ENCODE results near the gene BHLHA15.

BHLHA15 gene

DNA sequence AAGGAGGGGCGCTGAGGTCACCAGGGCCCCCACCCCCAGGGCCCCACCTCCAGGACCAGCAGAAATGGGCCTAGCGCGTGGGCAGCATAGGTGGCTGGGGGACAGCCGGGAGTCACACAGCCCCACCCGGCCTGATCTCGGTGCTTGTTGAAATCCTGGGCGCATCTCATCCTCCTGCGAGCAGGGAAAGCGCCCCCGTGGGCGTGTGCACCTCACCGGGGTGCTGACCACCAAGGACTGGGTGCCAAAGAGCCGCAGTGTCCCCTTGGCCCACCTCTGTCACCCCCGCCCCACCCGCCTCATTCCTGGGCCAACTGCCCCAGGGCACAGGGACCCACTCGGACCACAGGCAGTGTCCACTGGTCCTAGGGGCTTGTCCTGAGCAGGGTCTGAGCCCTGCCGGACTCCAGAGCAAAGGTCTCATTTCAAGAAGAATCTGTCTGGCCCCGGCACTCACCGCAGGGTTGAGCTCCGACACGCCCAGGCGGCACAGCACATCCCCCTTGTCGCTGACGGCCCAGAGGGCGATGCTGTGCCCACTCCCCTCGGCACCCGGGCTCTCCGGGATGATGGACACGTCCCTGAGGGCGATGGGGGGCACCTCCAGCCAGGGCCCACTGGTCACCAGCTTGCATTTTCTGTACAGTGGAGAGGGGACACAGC, 11.4 kb downstream of the BHLHA15 start:
- Histone ChIP-seq H3K27me3 (replicated peaks in 2 of 5; ENCODE audit: control insufficient read depth in 4 of 5, insufficient read depth in 5 of 5, low read length in 4 of 5) (no peaks in the 10 kb centered on the region), H3K9me3 (ENCODE audit: control extremely low read depth in 1 of 5, control insufficient read depth in 4 of 5, insufficient read depth in 2 of 5, low read depth in 1 of 5, low read length in 4 of 5) (no peaks in the 10 kb centered on the region), H3K27ac (ENCODE audit: insufficient read depth in 1 of 2, low read depth in 1 of 2, low read length in 2 of 2, poor library complexity in 1 of 2, severe bottlenecking in 2 of 2) (no peak overlapping the region), H3K36me3 (ENCODE audit: control insufficient read depth in 4 of 4, insufficient read depth in 4 of 4, low read length in 3 of 4) (peaks cover 0 to 14% (median 6%) of the 10 kb centered on the region in 4 experiments), H3K4me3 (ENCODE audit: control insufficient read depth in 1 of 7, extremely low read depth in 1 of 7, insufficient read depth in 4 of 7, low read depth in 2 of 7, low read length in 6 of 7) (no peak overlapping the region), H3K4me1 (ENCODE audit: control extremely low read depth in 1 of 4, control insufficient read depth in 4 of 4, insufficient read depth in 4 of 4, low read length in 3 of 4) (peaks cover 0 to 10% (median 9%) of the 10 kb centered on the region in 4 experiments)
- CTCF ChIA-PET: no interaction called here
- POLR2A ChIA-PET: no interaction called here
- 97% methylated on average over 27 of the region's 30 CpGs for WGBS (ENCODE audit: insufficient coverage)
- no peak for DNase-seq

DNA sequence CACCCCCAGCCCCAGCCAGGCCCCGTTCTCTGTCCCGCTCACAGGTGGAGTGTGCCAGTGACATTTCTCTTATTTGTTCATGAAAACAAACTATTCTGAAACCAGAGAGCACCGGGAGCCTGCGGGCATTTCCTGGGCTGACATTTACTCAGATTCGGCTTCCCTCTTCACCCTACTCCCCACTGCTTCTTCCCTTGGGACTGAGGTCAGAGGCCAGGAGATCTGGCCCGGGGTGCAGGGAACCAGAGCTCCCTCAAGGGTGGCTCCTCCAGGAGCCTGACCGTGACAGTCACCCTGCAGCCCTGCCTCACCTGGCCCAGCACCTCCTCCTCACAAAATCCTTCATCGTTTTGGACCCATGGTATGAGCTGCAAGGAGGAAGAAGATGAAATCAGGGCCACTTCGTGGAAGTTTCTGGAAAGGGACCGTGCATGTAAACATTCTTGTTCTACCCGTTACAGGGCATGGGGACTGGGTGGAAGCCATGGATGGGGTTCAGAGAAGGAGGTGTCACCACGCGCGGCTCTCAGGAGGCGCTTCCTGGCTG, 12.2 kb downstream of the BHLHA15 start:
- POLR2A ChIA-PET: no interaction called here
- Histone ChIP-seq H3K27me3 (replicated peaks in 2 of 5; ENCODE audit: control insufficient read depth in 4 of 5, insufficient read depth in 5 of 5, low read length in 4 of 5) (no peaks in the 10 kb centered on the region), H3K36me3 (ENCODE audit: control insufficient read depth in 4 of 4, insufficient read depth in 4 of 4, low read length in 3 of 4) (peaks cover 0 to 14% (median 8%) of the 10 kb centered on the region in 4 experiments), H3K4me3 (ENCODE audit: control insufficient read depth in 1 of 7, extremely low read depth in 1 of 7, insufficient read depth in 4 of 7, low read depth in 2 of 7, low read length in 6 of 7) (no peak overlapping the region), H3K4me1 (ENCODE audit: control extremely low read depth in 1 of 4, control insufficient read depth in 4 of 4, insufficient read depth in 4 of 4, low read length in 3 of 4) (peaks cover 0 to 3% (median 2%) of the 10 kb centered on the region in 4 experiments), H3K9me3 (ENCODE audit: control extremely low read depth in 1 of 5, control insufficient read depth in 4 of 5, insufficient read depth in 2 of 5, low read depth in 1 of 5, low read length in 4 of 5) (no peaks in the 10 kb centered on the region), H3K27ac (ENCODE audit: insufficient read depth in 1 of 2, low read depth in 1 of 2, low read length in 2 of 2, poor library complexity in 1 of 2, severe bottlenecking in 2 of 2) (no peak overlapping the region)
- 95% methylated on average over 12 of the region's 15 CpGs for WGBS (ENCODE audit: insufficient coverage)
- DNase-seq: no peak
- CTCF ChIA-PET: no interaction called here

DNA sequence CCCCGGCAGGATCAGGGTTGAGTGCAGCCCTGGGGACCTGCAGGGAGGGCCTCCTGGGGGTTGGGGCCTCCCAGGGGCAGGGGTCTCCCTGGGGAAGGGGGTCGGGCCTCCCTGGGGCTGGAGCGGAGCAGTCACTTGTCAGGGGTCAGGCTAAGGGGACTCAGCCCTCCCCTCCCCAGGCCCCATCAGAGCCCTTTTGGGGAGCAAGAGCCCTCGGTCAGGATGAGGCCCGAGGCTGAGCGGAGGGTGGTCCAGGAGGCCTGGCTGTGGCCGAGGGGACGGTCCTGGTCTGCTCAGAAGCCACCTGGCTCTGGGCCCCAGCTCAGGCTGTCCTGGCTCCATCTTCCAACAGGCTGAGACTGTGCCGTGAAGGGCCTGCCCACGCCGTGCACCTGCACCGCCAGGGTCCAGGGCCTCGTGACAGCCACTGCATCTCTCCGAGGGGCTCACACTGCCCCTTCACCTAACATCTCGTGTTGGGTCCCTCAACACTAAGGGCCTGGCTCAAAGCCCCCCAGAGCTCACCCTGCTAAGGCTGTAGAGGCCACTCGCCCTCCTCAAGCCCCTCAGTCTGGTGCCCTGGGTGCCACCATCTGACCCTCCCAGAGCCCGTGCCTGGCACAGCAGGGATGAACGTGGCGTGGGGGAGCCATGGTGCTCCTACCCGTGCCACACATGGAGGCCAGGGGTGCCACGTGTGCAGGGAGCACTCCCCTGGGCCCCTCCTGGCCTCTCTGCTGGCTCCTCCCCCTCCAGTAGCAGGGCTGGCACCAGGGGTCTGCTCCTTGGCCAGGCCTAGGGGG, 12.9 kb downstream of the BHLHA15 start:
- 92% methylated on average over 20 of the region's 21 CpGs for WGBS (ENCODE audit: insufficient coverage)
- Histone ChIP-seq H3K27me3 (replicated peaks in 2 of 5; ENCODE audit: control insufficient read depth in 4 of 5, insufficient read depth in 5 of 5, low read length in 4 of 5) (no peaks in the 10 kb centered on the region), H3K36me3 (ENCODE audit: control insufficient read depth in 4 of 4, insufficient read depth in 4 of 4, low read length in 3 of 4) (peaks cover 0 to 16% (median 8%) of the 10 kb centered on the region in 4 experiments), H3K4me3 (ENCODE audit: control insufficient read depth in 1 of 7, extremely low read depth in 1 of 7, insufficient read depth in 4 of 7, low read depth in 2 of 7, low read length in 6 of 7) (no peak overlapping the region), H3K9me3 (ENCODE audit: control extremely low read depth in 1 of 5, control insufficient read depth in 4 of 5, insufficient read depth in 2 of 5, low read depth in 1 of 5, low read length in 4 of 5) (no peaks in the 10 kb centered on the region), H3K4me1 (ENCODE audit: control extremely low read depth in 1 of 4, control insufficient read depth in 4 of 4, insufficient read depth in 4 of 4, low read length in 3 of 4) (no peaks in the 10 kb centered on the region), H3K27ac (ENCODE audit: insufficient read depth in 1 of 2, low read depth in 1 of 2, low read length in 2 of 2, poor library complexity in 1 of 2, severe bottlenecking in 2 of 2) (no peak overlapping the region)
- ChIA-PET POLR2A (no interaction called here), CTCF (no interaction called here)
- DNase-seq: no peak

DNA sequence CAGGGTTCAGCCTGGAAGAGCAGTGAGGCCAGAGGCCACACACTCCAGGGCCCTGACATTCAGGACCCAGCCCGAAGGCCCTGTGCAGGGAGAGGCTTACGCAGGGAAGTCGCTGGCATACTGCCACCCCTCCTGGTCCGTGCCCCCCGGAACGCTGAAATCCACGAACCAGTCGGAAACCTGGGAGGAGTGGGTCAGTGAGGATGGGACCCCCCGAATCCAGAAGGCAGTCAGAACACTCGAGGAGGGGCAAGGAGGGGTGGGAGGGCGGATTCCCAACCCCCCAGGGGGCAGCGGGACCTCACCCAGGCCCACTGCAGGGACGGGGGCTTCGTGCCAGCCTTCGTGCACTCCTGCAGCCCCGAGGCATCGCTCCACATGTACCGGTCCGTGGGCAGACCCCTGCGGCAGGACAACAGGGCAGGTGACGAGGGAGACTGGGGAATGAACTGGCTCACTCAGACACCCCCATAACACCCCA, 13.5 kb downstream of the BHLHA15 start:
- no peaks in the 10 kb centered on the region for H3K4me1 ChIP-seq (ENCODE audit: control extremely low read depth in 1 of 4, control insufficient read depth in 4 of 4, insufficient read depth in 4 of 4, low read length in 3 of 4)
- POLR2A ChIA-PET: no interaction called here
- no peak overlapping the region for H3K4me3 ChIP-seq (ENCODE audit: control insufficient read depth in 1 of 7, extremely low read depth in 1 of 7, insufficient read depth in 4 of 7, low read depth in 2 of 7, low read length in 6 of 7)
- no peak for DNase-seq
- no peak overlapping the region for H3K27ac ChIP-seq (ENCODE audit: insufficient read depth in 1 of 2, low read depth in 1 of 2, low read length in 2 of 2, poor library complexity in 1 of 2, severe bottlenecking in 2 of 2)
- CTCF ChIA-PET: no interaction called here
- WGBS (ENCODE audit: insufficient coverage): 100% methylated on average over 12 of the region's 21 CpGs
- H3K9me3 ChIP-seq (ENCODE audit: control extremely low read depth in 1 of 5, control insufficient read depth in 4 of 5, insufficient read depth in 2 of 5, low read depth in 1 of 5, low read length in 4 of 5): no peaks in the 10 kb centered on the region
- H3K36me3 ChIP-seq (ENCODE audit: control insufficient read depth in 4 of 4, insufficient read depth in 4 of 4, low read length in 3 of 4): peaks cover 0 to 18% (median 8%) of the 10 kb centered on the region in 4 experiments
- H3K27me3 ChIP-seq (replicated peaks in 2 of 5; ENCODE audit: control insufficient read depth in 4 of 5, insufficient read depth in 5 of 5, low read length in 4 of 5): no peaks in the 10 kb centered on the region

DNA sequence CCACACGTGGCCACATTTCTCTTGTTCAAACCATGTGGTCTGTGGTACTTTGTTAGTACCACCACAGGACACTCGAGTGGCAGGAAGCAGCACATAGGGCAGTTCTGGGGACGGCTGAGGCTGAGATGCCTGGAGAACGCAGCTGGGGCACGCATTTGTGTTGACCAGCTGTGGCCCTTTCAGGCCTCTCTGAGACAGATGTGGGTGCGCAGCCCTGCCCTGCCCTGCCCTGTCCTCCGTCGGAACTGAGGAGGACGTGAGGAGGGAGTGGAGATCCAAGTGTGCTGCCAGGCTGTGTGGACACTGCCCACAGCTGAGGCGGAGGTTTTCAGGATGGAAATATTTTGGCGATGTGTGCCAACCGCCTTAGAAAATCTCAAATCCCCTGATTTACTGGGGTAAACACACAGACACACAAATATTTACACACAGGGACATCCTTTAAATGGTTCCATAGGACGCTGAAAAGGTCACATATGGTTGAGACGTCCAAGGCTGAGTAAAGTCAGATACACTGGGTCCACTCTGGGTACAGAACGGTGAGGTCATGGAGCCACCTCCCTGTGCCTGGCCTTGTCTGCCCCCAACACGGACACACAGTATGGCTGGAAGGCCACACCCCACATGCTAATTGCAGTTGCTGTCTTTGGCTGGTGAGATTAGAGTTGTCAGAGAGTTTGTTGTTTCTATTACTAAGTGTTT, 14.8 kb downstream of the BHLHA15 start:
- POLR2A ChIA-PET: no interaction called here
- Histone ChIP-seq H3K27ac (ENCODE audit: insufficient read depth in 1 of 2, low read depth in 1 of 2, low read length in 2 of 2, poor library complexity in 1 of 2, severe bottlenecking in 2 of 2) (no peak overlapping the region), H3K36me3 (ENCODE audit: control insufficient read depth in 4 of 4, insufficient read depth in 4 of 4, low read length in 3 of 4) (peaks cover 0 to 26% (median 9%) of the 10 kb centered on the region in 4 experiments), H3K9me3 (ENCODE audit: control extremely low read depth in 1 of 5, control insufficient read depth in 4 of 5, insufficient read depth in 2 of 5, low read depth in 1 of 5, low read length in 4 of 5) (no peaks in the 10 kb centered on the region), H3K4me3 (ENCODE audit: control insufficient read depth in 1 of 7, extremely low read depth in 1 of 7, insufficient read depth in 4 of 7, low read depth in 2 of 7, low read length in 6 of 7) (no peak overlapping the region), H3K4me1 (ENCODE audit: control extremely low read depth in 1 of 4, control insufficient read depth in 4 of 4, insufficient read depth in 4 of 4, low read length in 3 of 4) (no peaks in the 10 kb centered on the region), H3K27me3 (replicated peaks in 2 of 5; ENCODE audit: control insufficient read depth in 4 of 5, insufficient read depth in 5 of 5, low read length in 4 of 5) (no peaks in the 10 kb centered on the region)
- CTCF ChIA-PET: no interaction called here
- 96% methylated on average over 14 of the region's 16 CpGs for WGBS (ENCODE audit: insufficient coverage)
- DNase-seq: no peak

DNA sequence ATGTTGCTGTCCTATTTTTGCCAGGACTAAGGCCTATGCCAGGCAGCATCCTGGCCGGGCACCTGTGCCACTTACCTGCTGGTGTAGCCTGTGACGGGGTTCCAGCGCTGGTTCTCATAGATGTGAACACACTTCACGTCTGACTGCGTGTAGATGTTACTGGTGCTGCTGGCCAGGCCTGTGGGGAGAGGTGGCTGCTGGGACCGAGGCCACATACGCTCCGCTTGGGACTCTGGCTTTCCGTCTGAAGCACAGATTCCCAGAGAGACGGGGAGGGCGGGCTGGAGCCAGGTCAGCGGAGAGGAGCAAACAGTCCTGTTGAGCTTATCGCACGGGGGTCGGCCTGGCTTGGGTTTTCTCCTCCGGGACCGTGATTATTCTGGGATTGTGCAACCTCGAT, 16.7 kb downstream of the BHLHA15 start:
- no peak for DNase-seq
- POLR2A ChIA-PET: no interaction called here
- CTCF ChIA-PET: no interaction called here

More for the DNA sequence above, 16.7 kb downstream of the BHLHA15 start:
- WGBS (ENCODE audit: insufficient coverage): 95% methylated on average over 12 of the region's 18 CpGs
- peaks cover 0 to 20% (median 6%) of the 10 kb centered on the region in 4 experiments for H3K36me3 ChIP-seq (ENCODE audit: control insufficient read depth in 4 of 4, insufficient read depth in 4 of 4, low read length in 3 of 4)
- no peak overlapping the region for H3K27ac ChIP-seq (ENCODE audit: insufficient read depth in 1 of 2, low read depth in 1 of 2, low read length in 2 of 2, poor library complexity in 1 of 2, severe bottlenecking in 2 of 2)
- no peaks in the 10 kb centered on the region for H3K9me3 ChIP-seq (ENCODE audit: control extremely low read depth in 1 of 5, control insufficient read depth in 4 of 5, insufficient read depth in 2 of 5, low read depth in 1 of 5, low read length in 4 of 5)
- H3K4me3 ChIP-seq (ENCODE audit: control insufficient read depth in 1 of 7, extremely low read depth in 1 of 7, insufficient read depth in 4 of 7, low read depth in 2 of 7, low read length in 6 of 7): no peak overlapping the region
- no peaks in the 10 kb centered on the region for H3K4me1 ChIP-seq (ENCODE audit: control extremely low read depth in 1 of 4, control insufficient read depth in 4 of 4, insufficient read depth in 4 of 4, low read length in 3 of 4)
- no peaks in the 10 kb centered on the region for H3K27me3 ChIP-seq (replicated peaks in 2 of 5; ENCODE audit: control insufficient read depth in 4 of 5, insufficient read depth in 5 of 5, low read length in 4 of 5)

Measured in common myeloid progenitor, CD34-positive (primary cell).